HepG2 (cell line): ENCODE results near the gene ASXL1. TPM values are rescaled to one million over a fixed set of nuclear protein-coding genes. Genes with fewer than 3 reads are reported as not detected.

ENCODE experiments used
- CCDC6 ChIP-seq: sonication (generic); formaldehyde crosslinking; IDR thresholded peaks from 2 replicates; pipeline ENCODE4 v1.8.1; 2022; ENCODE audit warnings: mild to moderate bottlenecking, missing genetic modification reagents, moderate library complexity
- EZH2 ChIP-seq: conservative IDR thresholded peaks from 2 replicates; pipeline ENCODE4 v1.6.1; 2012; ENCODE audit warnings: mild to moderate bottlenecking, low read depth, low read length, moderate library complexity
- GATAD1 ChIP-seq: IDR thresholded peaks from 2 replicates; pipeline ENCODE4 v1.6.1; 2016; ENCODE audit warnings: missing genetic modification reagents, missing compliant biosample characterization
- HNRNPLL ChIP-seq: fragments of 200-400 bp; formaldehyde crosslinking; IDR thresholded peaks from 2 replicates; pipeline ENCODE4 v1.6.1; 2017; ENCODE audit warnings: mild to moderate bottlenecking, low read depth, low read length; ENCODE audit not compliant: poor library complexity, severe bottlenecking
- HOXA5 ChIP-seq: sonication (generic); formaldehyde crosslinking; IDR thresholded peaks from 2 replicates; pipeline ENCODE4 v1.4.0; 2020; ENCODE audit warnings: missing genetic modification reagents
- MED8 ChIP-seq: sonication (generic); formaldehyde crosslinking; IDR thresholded peaks from 2 replicates; pipeline ENCODE4 v1.8.1; 2023; ENCODE audit warnings: mild to moderate bottlenecking, missing genetic modification reagents; ENCODE audit not compliant: insufficient replicate concordance
- NCOA5 ChIP-seq: sonication (generic); formaldehyde crosslinking; IDR thresholded peaks from 2 replicates; pipeline ENCODE4 v1.4.0; 2020; ENCODE audit warnings: missing genetic modification reagents
- NFIB ChIP-seq: sonication (generic); formaldehyde crosslinking; IDR thresholded peaks from 2 replicates; pipeline ENCODE4 v1.9.0; 2021; ENCODE audit warnings: missing genetic modification reagents, mild to moderate bottlenecking, borderline replicate concordance
- NFIC ChIP-seq: IDR thresholded peaks from 2 replicates; pipeline ENCODE4 v1.6.1; 2012; ENCODE audit warnings: mild to moderate bottlenecking, low read length, inconsistent platforms
- POGZ ChIP-seq: sonication (generic); formaldehyde crosslinking; IDR thresholded peaks from 2 replicates; pipeline ENCODE4 v1.4.0; 2020; ENCODE audit warnings: mild to moderate bottlenecking, missing genetic modification reagents
- RAD51 ChIP-seq: fragments of 450-650 bp; IDR thresholded peaks from 2 replicates; pipeline ENCODE4 v1.6.1; 2016; ENCODE audit warnings: borderline replicate concordance
- RFX1 ChIP-seq: fragments of 450-650 bp; IDR thresholded peaks from 2 replicates; pipeline ENCODE4 v1.6.1; 2017
- SAP130 ChIP-seq: IDR thresholded peaks from 2 replicates; pipeline ENCODE4 v1.6.1; 2016; ENCODE audit warnings: low read depth
- WIZ ChIP-seq: sonication (generic); formaldehyde crosslinking; IDR thresholded peaks from 2 replicates; pipeline ENCODE4 v1.5.1; 2020; ENCODE audit warnings: mild to moderate bottlenecking, missing genetic modification reagents
- YEATS2 ChIP-seq: sonication (generic); formaldehyde crosslinking; IDR thresholded peaks from 2 replicates; pipeline ENCODE4 v1.4.0; 2020; ENCODE audit warnings: missing genetic modification reagents, borderline replicate concordance
- ZC3H13 ChIP-seq: sonication (generic); formaldehyde crosslinking; IDR thresholded peaks from 2 replicates; pipeline ENCODE4 v1.8.1; 2023; ENCODE audit warnings: mild to moderate bottlenecking, missing genetic modification reagents, moderate library complexity
- ZNF331 ChIP-seq: sonication (generic); formaldehyde crosslinking; IDR thresholded peaks from 2 replicates; pipeline ENCODE4 v1.4.0; 2020; ENCODE audit warnings: missing genetic modification reagents
- ZNF33B ChIP-seq: sonication (generic); formaldehyde crosslinking; IDR thresholded peaks from 2 replicates; pipeline ENCODE4 v1.5.1; 2020; ENCODE audit warnings: mild to moderate bottlenecking, missing genetic modification reagents
- ZNF44 ChIP-seq: sonication (generic); formaldehyde crosslinking; IDR thresholded peaks from 2 replicates; pipeline ENCODE4 v1.5.1; 2020; ENCODE audit warnings: mild to moderate bottlenecking, missing genetic modification reagents
- ZNF496 ChIP-seq: sonication (generic); formaldehyde crosslinking; IDR thresholded peaks from 2 replicates; pipeline ENCODE4 v1.8.1; 2023; ENCODE audit warnings: mild to moderate bottlenecking, moderate library complexity, missing genetic modification reagents; ENCODE audit not compliant: insufficient replicate concordance
- ZNF563 ChIP-seq: sonication (generic); formaldehyde crosslinking; IDR thresholded peaks from 2 replicates; pipeline ENCODE4 v1.8.0; 2022; ENCODE audit warnings: mild to moderate bottlenecking, moderate library complexity, missing genetic modification reagents
- ZNF773 ChIP-seq: sonication (generic); formaldehyde crosslinking; IDR thresholded peaks from 2 replicates; pipeline ENCODE4 v1.4.0; 2020; ENCODE audit warnings: missing genetic modification reagents, borderline replicate concordance
- ZSCAN29 ChIP-seq: sonication (generic); formaldehyde crosslinking; conservative IDR thresholded peaks from 2 replicates; pipeline ENCODE4 v1.4.0; 2020; ENCODE audit warnings: mild to moderate bottlenecking, missing genetic modification reagents
- polyA plus RNA-seq, 8 experiments: library from polyadenylated mRNA; depleted of rRNA in 3 of 8; stranded (reverse) in 7 of 8; unstranded in 1 of 8; fragments of >200 nt; fragmentation: Illumina TruSeq in 4 of 8; extraction: Trizol in 4 of 8; gene quantifications; 2 replicates each; pipeline versions ENCODE4 v1.2.1 to v1.2.3, GENCODE V29; 2011 to 2016; ENCODE audit warnings: low read depth in 4 of 8, missing spikeins in 1 of 8, mixed read lengths in 1 of 8; ENCODE audit not compliant: insufficient read depth in 1 of 8
- total RNA-seq, 5 experiments: library from RNA; depleted of rRNA; stranded (reverse); fragments of >200 nt; fragmentation: Illumina TruSeq; extraction: Trizol; gene quantifications; 2 replicates each; pipeline ENCODE4 v1.2.3, GENCODE V29; 2016; ENCODE audit warnings: low read depth in 1 of 5
- TF ChIP-seq, protein P1 (sequence below): sonication (generic); formaldehyde crosslinking; IDR thresholded peaks from 2 replicates; pipeline ENCODE4 v1.4.0; 2020; ENCODE audit warnings: missing genetic modification reagents
- TF ChIP-seq, protein P2 (sequence below): sonication (generic); formaldehyde crosslinking; IDR thresholded peaks from 2 replicates; pipeline ENCODE4 v1.9.0; 2021; ENCODE audit warnings: missing genetic modification reagents, mild to moderate bottlenecking, borderline replicate concordance
- TF ChIP-seq, protein P3 (sequence below): sonication (generic); formaldehyde crosslinking; IDR thresholded peaks from 2 replicates; pipeline ENCODE4 v1.5.0; 2020; ENCODE audit warnings: mild to moderate bottlenecking, missing genetic modification reagents
- TF ChIP-seq, protein P4 (sequence below): sonication (generic); formaldehyde crosslinking; conservative IDR thresholded peaks from 2 replicates; pipeline ENCODE4 v1.4.0; 2020; ENCODE audit warnings: missing genetic modification reagents

ASXL1 gene
- total and polyA plus RNA-seq, 2 of the 13 experiments (the other 11 are each of a cell fraction or from before 2014, with no cell fraction given) = 62.1 to 74.8 TPM

DNA sequence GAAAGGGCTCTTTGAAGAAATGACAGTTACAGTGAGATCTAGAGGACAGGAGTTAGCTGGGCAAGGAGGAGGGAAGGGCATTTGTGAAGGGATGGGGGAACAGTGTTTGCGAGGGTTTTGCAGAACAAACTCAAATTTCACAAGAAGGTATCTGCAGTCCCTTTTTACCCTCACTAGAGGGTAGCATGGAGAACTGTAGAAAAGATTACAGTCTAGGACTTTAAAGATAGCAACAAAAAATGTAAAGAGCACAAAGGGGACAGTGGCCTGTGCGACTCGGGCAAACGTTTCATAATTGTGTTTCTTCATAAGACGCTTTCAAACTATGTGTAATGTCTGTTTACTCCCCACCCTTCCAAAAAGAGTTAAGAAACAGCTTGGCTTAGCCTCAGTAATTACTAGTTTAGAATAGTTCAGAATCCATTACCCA is 21.2 kb upstream of the ASXL1 start (continued):
- TF ChIP-seq, protein P1, sequence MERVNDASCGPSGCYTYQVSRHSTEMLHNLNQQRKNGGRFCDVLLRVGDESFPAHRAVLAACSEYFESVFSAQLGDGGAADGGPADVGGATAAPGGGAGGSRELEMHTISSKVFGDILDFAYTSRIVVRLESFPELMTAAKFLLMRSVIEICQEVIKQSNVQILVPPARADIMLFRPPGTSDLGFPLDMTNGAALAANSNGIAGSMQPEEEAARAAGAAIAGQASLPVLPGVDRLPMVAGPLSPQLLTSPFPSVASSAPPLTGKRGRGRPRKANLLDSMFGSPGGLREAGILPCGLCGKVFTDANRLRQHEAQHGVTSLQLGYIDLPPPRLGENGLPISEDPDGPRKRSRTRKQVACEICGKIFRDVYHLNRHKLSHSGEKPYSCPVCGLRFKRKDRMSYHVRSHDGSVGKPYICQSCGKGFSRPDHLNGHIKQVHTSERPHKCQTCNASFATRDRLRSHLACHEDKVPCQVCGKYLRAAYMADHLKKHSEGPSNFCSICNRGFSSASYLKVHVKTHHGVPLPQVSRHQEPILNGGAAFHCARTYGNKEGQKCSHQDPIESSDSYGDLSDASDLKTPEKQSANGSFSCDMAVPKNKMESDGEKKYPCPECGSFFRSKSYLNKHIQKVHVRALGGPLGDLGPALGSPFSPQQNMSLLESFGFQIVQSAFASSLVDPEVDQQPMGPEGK = no peak; the same call in 1 of the 2 replicates
- no peak for TF ChIP-seq NFIB
- TF ChIP-seq ZNF563 (CRISPR knock-in tag) = no peak
- TF ChIP-seq SAP130 (CRISPR knock-in tag) = peak; percentile 64; the same call in 1 of the 2 replicates
- no peak for TF ChIP-seq HNRNPLL
- TF ChIP-seq, protein P2, sequence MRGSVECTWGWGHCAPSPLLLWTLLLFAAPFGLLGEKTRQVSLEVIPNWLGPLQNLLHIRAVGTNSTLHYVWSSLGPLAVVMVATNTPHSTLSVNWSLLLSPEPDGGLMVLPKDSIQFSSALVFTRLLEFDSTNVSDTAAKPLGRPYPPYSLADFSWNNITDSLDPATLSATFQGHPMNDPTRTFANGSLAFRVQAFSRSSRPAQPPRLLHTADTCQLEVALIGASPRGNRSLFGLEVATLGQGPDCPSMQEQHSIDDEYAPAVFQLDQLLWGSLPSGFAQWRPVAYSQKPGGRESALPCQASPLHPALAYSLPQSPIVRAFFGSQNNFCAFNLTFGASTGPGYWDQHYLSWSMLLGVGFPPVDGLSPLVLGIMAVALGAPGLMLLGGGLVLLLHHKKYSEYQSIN (CRISPR knock-in tag) = no peak
- TF ChIP-seq ZNF33B (CRISPR knock-in tag) = peak; percentile 55; the same call in 1 of the 2 replicates
- TF ChIP-seq NFIC = no peak
- TF ChIP-seq GATAD1 (CRISPR knock-in tag) = 0 out of 2 replicates have a peak, but pooled peaks have one; percentile 18
- peak; percentile 34; the same call in 1 of the 2 replicates for TF ChIP-seq HOXA5
- no peak for TF ChIP-seq ZNF773 (CRISPR knock-in tag)
- TF ChIP-seq, protein P3, sequence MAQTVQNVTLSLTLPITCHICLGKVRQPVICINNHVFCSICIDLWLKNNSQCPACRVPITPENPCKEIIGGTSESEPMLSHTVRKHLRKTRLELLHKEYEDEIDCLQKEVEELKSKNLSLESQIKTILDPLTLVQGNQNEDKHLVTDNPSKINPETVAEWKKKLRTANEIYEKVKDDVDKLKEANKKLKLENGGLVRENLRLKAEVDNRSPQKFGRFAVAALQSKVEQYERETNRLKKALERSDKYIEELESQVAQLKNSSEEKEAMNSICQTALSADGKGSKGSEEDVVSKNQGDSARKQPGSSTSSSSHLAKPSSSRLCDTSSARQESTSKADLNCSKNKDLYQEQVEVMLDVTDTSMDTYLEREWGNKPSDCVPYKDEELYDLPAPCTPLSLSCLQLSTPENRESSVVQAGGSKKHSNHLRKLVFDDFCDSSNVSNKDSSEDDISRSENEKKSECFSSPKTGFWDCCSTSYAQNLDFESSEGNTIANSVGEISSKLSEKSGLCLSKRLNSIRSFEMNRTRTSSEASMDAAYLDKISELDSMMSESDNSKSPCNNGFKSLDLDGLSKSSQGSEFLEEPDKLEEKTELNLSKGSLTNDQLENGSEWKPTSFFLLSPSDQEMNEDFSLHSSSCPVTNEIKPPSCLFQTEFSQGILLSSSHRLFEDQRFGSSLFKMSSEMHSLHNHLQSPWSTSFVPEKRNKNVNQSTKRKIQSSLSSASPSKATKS (CRISPR knock-in tag) = no peak
- no peak for TF ChIP-seq NCOA5 (CRISPR knock-in tag)
- peak; percentile 29 for TF ChIP-seq MED8 (CRISPR knock-in tag)
- TF ChIP-seq, protein P4, sequence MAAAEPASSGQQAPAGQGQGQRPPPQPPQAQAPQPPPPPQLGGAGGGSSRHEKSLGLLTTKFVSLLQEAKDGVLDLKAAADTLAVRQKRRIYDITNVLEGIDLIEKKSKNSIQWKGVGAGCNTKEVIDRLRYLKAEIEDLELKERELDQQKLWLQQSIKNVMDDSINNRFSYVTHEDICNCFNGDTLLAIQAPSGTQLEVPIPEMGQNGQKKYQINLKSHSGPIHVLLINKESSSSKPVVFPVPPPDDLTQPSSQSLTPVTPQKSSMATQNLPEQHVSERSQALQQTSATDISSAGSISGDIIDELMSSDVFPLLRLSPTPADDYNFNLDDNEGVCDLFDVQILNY = no peak
- no peak for TF ChIP-seq EZH2
- no peak for TF ChIP-seq ZC3H13 (CRISPR knock-in tag)
- no peak for TF ChIP-seq ZNF496 (CRISPR knock-in tag)
- TF ChIP-seq ZSCAN29 (CRISPR knock-in tag) = no peak
- TF ChIP-seq POGZ (CRISPR knock-in tag) = no peak
- TF ChIP-seq ZNF331 (CRISPR knock-in tag) = peak; percentile 66
- TF ChIP-seq WIZ = no peak
- 0 out of 2 replicates have a peak, but pooled peaks have one; percentile 29 for TF ChIP-seq YEATS2
- no peak for TF ChIP-seq RFX1
- no peak for TF ChIP-seq RAD51
- TF ChIP-seq CCDC6 = no peak
- TF ChIP-seq ZNF44 (CRISPR knock-in tag) = no peak; the same call in 1 of the 2 replicates
